ENCODE measurements around the gene PKLR.
A peak's percentile ranks its signal among the peaks of the same experiment; 100 is the strongest.
"Not testable (repeated sequence)": the region's sequence is repeated elsewhere in the genome, so short reads cannot be mapped to it uniquely, and the experiment has no call there.

The PKLR gene

DNA sequence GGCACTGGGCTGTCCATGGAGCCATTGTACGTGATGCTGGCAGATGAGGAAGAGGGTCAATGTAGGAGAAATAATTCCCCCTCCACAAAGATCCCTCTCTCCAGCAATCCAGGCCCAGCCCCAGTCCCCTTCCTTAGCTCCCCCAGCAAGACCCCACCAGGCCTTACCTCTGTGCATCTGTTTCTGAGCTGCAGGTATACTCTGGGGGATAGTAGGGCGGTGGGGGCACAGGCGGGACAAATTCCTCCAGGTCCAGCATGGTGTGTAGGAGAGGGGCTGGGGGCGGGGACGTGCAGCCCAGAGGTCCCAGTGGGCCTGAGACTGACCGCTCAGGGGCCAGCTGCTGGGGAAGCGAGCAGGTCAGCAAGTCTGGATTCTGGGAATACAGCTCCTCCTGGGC lies 49.7 kb downstream of the PKLR start:
- Histone ChIP-seq H3K4me3 (replicated peaks; ENCODE audit: low read depth, low read length) (no peak overlapping the region), H3K27me3 (replicated peaks; ENCODE audit: control insufficient read depth, insufficient read depth, low read length) (no peaks in the 10 kb centered on the region), H3K36me3 (ENCODE audit: control insufficient read depth, insufficient read depth, low read length) (peaks cover 3% of the 10 kb centered on the region)
- no peak for DNase-seq (ENCODE audit: extremely low read depth, insufficient read length)
- TF ChIP-seq, protein P1, sequence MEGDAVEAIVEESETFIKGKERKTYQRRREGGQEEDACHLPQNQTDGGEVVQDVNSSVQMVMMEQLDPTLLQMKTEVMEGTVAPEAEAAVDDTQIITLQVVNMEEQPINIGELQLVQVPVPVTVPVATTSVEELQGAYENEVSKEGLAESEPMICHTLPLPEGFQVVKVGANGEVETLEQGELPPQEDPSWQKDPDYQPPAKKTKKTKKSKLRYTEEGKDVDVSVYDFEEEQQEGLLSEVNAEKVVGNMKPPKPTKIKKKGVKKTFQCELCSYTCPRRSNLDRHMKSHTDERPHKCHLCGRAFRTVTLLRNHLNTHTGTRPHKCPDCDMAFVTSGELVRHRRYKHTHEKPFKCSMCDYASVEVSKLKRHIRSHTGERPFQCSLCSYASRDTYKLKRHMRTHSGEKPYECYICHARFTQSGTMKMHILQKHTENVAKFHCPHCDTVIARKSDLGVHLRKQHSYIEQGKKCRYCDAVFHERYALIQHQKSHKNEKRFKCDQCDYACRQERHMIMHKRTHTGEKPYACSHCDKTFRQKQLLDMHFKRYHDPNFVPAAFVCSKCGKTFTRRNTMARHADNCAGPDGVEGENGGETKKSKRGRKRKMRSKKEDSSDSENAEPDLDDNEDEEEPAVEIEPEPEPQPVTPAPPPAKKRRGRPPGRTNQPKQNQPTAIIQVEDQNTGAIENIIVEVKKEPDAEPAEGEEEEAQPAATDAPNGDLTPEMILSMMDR (IDR thresholded peaks at IDR 0.05; ENCODE audit: insufficient read depth, low read length, poor library complexity, severe bottlenecking) = no peak

GRCh38 chr1:155250633-155251449 lies 50.4 kb downstream of the PKLR start:
- DNase-seq (ENCODE audit: extremely low read depth, insufficient read length) = peak; percentile 90
- Histone ChIP-seq H3K36me3 (ENCODE audit: control insufficient read depth, insufficient read depth, low read length) (no peaks in the 10 kb centered on the region; the same call in 1 of the 2 replicates), H3K4me3 (replicated peaks; ENCODE audit: low read depth, low read length) (peak overlapping the region; percentile 73)

GRCh38 chr1:155250246-155250632 lies 51.0 kb downstream of the PKLR start:
- TF ChIP-seq, protein P1 (IDR thresholded peaks at IDR 0.05; ENCODE audit: insufficient read depth, low read length, poor library complexity, severe bottlenecking) = no peak
- Histone ChIP-seq H3K27me3 (replicated peaks; ENCODE audit: control insufficient read depth, insufficient read depth, low read length) (no peaks in the 10 kb centered on the region), H3K4me3 (replicated peaks; ENCODE audit: low read depth, low read length) (peak overlapping the region; percentile 73), H3K36me3 (ENCODE audit: control insufficient read depth, insufficient read depth, low read length) (no peaks in the 10 kb centered on the region; the same call in 1 of the 2 replicates)
- no peak for DNase-seq (ENCODE audit: extremely low read depth, insufficient read length)

More at GRCh38 chr1:155250633-155251449, 50.4 kb downstream of the PKLR start:
- TF ChIP-seq, protein P1 (IDR thresholded peaks at IDR 0.05; ENCODE audit: insufficient read depth, low read length, poor library complexity, severe bottlenecking) = peak; percentile 100
- no peaks in the 10 kb centered on the region for H3K27me3 ChIP-seq (replicated peaks; ENCODE audit: control insufficient read depth, insufficient read depth, low read length)

- no peaks in the 10 kb centered on the region; the same call in 1 of the 2 replicates for H3K36me3 ChIP-seq (ENCODE audit: control insufficient read depth, insufficient read depth, low read length)
- no peaks in the 10 kb centered on the region for H3K27me3 ChIP-seq (replicated peaks; ENCODE audit: control insufficient read depth, insufficient read depth, low read length)
- H3K4me3 ChIP-seq (replicated peaks; ENCODE audit: low read depth, low read length) = no peak overlapping the region
- DNase-seq (ENCODE audit: extremely low read depth, insufficient read length) = no peak
- TF ChIP-seq, protein P1 (IDR thresholded peaks at IDR 0.05; ENCODE audit: insufficient read depth, low read length, poor library complexity, severe bottlenecking) = no peak
Measured at GRCh38 chr1:155247667-155248553, 53.3 kb downstream of the PKLR start.

DNA sequence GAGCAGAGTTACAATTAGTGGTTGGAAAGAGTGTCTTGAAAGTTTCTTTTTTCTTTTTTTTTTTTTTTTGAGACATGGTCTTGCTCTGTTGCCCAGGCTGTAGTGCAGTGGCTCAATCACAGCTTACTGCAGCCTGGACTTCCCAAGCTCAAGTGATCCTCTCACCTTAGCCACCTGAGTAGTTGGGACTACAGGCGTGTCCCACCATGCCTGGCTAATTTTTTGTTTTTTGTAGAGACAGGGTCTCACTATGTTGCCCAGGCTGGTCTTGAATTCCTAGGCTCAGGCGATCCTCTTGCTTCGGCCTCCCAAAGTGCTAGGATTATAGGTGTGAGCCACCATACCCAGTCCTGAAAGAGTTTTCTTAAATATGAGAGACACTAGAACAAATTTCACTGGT lies 54.4 kb downstream of the PKLR start:
- H3K36me3 ChIP-seq (ENCODE audit: control insufficient read depth, insufficient read depth, low read length); H3K4me3 ChIP-seq (replicated peaks; ENCODE audit: low read depth, low read length); DNase-seq (ENCODE audit: extremely low read depth, insufficient read length); H3K27me3 ChIP-seq (replicated peaks; ENCODE audit: control insufficient read depth, insufficient read depth, low read length): not testable (repeated sequence)

DNA sequence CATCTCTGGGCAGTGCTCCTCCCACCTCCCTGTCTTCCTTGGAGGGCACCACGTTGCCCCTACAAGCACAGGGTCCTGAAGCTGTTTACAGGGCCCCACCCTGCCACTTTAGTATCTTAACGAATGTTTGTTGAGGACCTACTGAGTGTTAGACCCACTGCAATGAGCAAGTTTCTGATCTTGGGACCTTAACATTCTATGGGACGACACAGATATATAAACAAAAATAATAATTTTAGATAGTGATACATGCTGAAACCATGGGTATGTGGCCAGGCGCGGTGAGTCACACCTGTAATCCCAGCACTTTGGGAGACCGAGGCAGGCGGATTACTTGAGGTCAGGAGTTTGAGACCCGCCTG lies 56.1 kb downstream of the PKLR start:
- Histone ChIP-seq H3K36me3 (ENCODE audit: control insufficient read depth, insufficient read depth, low read length) (no peaks in the 10 kb centered on the region; the same call in 1 of the 2 replicates), H3K4me3 (replicated peaks; ENCODE audit: low read depth, low read length) (peak overlapping the region; percentile 71), H3K27me3 (replicated peaks; ENCODE audit: control insufficient read depth, insufficient read depth, low read length) (no peaks in the 10 kb centered on the region)
- TF ChIP-seq, protein P1 (IDR thresholded peaks at IDR 0.05; ENCODE audit: insufficient read depth, low read length, poor library complexity, severe bottlenecking) = no peak
- no peak for DNase-seq (ENCODE audit: extremely low read depth, insufficient read length)
